LNCAP (cell line): Measurements from ENCODE around the gene RAPGEF5.

Experiments used
- TF ChIP-seq, protein P1 (sequence below): fragments of 450-650 bp; IDR thresholded peaks from 2 replicates; pipeline ENCODE4 v1.5.1; 2017; ENCODE audit warnings: mild to moderate bottlenecking

Gene RAPGEF5

DNA sequence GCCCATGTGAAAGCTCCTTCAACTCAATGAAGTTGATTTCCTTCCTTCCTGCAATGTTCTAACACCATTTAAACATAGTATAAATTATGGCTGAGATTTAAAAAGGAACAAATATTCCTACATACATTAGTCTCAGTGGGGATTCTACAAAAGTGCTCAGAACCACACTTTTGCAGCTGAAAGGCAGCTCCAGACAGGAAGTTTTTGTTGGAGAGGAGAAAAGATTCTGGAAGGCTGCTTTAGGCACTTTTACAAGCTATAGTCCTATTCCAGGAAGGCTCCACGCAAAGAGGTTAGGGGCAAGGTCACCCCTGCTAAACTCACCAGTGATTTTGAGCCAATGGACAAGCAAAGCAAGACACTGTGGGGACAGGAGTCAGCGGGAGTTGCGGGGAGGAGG is 232.0 kb downstream of the RAPGEF5 start:
- TF ChIP-seq, protein P1, sequence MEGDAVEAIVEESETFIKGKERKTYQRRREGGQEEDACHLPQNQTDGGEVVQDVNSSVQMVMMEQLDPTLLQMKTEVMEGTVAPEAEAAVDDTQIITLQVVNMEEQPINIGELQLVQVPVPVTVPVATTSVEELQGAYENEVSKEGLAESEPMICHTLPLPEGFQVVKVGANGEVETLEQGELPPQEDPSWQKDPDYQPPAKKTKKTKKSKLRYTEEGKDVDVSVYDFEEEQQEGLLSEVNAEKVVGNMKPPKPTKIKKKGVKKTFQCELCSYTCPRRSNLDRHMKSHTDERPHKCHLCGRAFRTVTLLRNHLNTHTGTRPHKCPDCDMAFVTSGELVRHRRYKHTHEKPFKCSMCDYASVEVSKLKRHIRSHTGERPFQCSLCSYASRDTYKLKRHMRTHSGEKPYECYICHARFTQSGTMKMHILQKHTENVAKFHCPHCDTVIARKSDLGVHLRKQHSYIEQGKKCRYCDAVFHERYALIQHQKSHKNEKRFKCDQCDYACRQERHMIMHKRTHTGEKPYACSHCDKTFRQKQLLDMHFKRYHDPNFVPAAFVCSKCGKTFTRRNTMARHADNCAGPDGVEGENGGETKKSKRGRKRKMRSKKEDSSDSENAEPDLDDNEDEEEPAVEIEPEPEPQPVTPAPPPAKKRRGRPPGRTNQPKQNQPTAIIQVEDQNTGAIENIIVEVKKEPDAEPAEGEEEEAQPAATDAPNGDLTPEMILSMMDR: no peak

DNA sequence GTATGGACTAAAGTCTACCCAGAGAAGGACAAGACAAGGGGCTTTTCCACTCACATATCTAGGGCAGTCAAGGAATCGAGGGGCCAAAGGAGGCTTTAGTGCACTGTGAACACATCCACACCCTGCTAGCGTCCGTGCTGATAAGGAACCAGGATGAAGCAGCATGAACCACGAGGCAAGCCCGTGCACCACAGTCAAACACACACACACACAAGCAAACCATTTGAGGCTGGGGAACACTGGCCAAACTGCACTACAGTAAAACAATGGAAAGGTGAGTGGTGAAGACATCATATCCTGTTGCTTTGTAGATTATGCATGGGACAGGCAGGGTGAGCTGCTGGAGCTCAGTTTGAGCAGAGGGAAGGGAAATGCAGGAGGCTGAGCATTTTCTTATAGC is 233.8 kb downstream of the RAPGEF5 start:
- TF ChIP-seq, protein P1: no peak

DNA sequence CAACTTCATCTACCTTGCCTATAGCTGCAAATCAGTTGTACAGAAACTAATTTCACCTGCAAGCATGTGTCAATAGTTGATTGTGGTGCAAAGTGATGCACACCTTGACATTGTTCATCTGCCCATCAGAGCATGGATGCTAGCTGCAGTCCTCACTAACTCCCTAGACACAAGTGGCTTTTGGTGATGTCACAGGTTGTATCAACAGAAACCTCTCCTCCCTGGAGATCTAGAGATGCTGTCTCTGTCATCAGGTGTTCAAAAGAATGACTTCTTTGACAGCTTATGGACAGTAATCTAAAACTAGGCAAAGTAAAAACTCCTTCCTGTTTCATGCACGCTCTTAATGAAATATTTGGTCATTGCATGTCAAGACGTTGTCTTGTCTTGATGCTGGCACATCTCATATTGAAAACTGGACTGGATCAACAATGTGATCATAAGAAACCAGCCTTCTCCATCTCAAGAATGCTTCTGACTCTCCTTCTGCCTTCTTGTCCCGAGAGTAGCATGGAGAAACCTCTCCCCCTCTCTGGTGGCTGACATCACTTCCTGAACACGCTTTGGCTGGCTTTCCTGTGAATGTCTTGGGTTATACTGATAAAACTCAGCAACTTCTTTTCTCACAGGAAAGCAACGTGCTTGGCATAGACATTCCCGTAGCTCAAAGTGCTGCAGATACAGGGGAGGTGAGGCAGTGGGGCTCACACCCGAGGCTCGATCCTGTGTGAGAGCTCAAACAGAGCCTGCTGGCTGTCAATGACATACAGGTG is 235.1 kb downstream of the RAPGEF5 start:
- TF ChIP-seq, protein P1: no peak

DNA sequence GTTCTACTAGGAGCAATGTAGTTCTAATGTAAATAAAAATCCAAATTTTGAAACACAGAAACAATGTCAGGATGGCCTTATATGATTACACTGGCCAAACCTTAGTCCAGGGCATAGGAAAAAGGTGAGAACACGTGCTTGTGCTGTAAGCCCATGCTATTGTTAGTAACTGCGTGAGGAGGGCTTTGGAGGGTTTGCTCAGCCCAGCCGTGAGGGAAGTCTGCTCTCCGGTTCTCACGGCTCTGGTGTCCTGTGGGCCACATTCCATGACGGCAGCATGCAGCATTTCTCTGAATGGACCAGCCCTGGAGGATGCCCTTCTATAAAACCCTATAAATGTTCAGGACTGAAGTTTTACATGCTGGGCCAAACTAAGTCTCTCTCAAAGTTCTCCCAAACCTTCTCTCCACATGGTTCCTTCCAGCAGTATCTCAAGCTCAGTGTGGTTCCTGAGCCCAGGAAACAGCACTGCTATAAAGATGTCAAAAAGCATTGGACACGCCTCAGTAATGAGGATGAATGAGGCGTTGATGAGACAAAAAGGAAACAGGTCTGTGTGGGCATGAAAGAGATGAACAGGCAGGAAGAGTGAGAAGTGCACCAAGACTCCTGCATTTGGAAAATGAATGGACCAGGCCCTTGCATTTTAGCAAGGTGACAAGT is 236.4 kb downstream of the RAPGEF5 start:
- TF ChIP-seq, protein P1: no peak

DNA sequence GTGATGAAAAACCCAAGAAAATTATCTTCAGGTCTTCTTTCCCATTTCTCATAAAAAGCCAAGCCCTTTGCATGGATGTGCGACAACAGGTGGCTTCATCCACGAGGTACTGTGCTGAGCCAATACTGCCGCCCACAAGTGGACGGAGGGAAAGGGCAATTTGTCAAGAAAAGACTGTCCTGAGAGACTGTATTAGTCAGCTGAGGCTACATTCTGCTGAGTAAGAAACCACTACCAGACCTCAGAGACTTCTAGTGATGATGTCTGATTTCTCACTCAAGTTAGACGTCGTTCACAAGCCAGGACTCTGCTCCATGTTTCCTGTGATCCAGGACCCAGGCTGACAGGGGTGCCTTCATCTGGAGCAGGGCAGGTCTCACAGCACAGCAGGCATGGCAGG is 239.7 kb downstream of the RAPGEF5 start:
- TF ChIP-seq, protein P1: no peak

DNA sequence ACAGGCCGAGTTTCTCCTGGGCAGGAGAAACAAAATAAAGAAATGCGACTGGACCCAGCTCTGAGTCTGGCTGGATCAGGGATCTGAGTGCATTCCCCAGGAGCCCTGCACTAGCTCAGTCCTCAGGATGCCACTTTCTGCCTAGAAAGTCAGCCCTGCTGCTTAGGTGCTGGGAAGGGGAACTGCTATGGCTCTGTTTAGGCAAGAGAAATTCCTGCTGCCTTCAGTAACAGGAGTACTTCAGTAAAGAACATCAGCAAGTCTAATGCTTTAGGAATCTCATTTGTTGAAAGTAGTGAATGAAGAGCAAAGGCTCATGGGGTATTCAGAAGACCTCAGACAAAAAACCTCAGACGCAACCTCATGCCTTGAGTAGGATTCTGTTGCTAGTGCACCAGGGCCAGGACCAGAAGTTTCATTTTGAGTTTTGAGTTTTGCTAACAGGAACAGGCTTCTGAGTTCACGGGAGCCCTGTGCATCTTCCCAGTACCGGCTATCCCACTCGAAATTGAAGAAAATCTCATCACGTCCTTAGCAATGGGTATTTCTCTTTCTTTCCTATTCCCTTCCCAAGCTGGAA is 240.4 kb downstream of the RAPGEF5 start:
- TF ChIP-seq, protein P1: no peak

DNA sequence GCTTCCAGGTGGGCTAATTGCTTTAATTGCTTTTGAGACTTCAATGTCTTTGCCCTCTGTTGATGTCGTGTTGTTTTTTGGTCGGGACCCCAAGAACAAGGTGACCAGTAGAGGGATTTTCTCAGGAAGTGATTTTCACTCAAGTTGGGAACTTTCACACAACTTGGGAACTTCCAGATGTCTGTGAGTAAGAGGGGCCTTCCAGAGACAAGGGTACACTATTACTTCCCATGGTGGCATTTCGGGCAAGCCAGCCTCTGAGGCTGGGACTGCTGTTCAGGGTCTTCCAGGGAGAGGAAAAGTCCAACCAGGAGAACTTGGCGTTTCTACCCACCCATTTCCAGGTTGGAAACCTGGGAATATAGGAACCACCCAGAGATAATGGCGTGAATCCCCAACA is 241.3 kb downstream of the RAPGEF5 start:
- TF ChIP-seq, protein P1: no peak
